ENCODE measurements around the gene MED1. TPM values are rescaled to one million over a fixed set of nuclear protein-coding genes. Genes with fewer than 3 reads are reported as not detected.

The MED1 gene
- total RNA-seq, 1 donor from 2014 or later, result 27.9 TPM

DNA sequence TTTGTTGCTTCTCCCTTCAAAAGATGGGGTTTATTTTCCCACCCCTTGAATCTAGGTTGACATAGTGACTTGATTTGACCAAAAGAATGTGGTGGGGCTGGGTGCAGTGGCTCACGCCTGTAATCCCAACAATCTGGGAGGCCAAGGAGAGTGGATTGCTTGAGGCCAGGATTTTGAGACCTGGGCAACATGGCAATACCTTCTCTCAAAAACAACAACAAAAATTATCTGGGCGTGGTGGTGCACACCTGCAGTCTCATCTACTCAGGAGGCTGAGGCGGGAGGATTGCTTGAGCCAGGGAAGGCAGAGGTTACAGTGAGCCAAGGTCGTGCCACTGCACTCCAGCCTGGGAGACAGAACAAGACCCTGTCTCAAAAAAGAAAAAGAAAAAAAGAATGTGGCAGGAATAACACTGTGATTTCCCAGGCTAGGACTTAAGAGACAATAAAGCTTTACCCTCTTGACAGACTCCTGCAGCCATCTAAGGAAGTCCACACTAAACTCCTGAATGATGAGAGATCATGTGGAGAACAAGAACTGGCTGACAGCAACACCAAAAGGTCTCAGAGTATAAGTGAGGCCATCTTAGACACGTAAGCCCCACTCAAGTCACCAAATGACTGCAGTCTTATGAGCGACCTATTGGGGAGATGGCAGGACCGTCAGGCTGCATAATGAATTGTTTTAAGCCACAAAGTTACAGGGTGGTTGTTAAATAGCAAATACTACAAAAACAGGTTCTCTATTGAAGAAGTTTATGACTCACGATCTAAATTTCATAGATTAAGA is 86.6 kb downstream of the MED1 start:
- no peak for DNase-seq (ENCODE audit: extremely low read depth, low read depth, low spot score)

DNA sequence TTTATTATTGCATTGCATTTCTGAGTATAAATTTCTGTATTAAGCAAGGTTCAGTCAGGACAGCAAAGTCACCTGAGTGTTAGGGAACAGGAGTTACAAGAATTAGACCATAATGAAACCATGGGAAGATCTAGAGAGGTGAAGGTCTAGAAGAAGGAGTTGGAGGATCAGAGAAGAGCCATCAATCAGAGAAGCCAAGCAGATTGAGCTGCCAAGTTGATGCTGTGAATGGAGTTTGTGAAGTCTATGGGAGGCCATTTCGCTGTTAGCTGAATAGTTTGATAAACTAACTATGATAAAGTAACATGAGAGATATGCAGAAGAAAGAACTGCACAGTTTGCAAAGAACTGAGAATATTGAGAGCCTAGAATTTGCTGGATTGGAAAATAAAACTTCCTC is 90.0 kb downstream of the MED1 start:
- no peak for DNase-seq (ENCODE audit: extremely low read depth, low read depth, low spot score)

DNA sequence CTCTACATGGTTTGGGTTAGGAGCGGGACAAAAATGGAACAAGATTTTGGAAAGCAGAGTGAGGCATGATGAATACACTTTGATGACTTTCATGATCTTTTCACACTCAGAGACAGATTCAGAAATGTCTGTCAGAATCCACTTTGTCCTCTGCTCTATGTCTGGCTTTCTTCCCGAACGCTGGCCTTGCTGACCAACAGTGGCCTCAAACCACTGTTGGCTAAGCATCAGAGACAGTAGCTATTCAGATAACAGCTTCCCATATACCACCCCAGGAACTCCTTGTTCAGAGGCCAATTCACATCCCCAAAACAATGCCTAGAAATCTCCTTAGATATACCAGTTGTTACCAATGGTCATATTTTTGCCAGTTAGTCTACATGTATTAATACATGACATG is 90.5 kb downstream of the MED1 start:
- no peak for DNase-seq (ENCODE audit: extremely low read depth, low read depth, low spot score)

DNA sequence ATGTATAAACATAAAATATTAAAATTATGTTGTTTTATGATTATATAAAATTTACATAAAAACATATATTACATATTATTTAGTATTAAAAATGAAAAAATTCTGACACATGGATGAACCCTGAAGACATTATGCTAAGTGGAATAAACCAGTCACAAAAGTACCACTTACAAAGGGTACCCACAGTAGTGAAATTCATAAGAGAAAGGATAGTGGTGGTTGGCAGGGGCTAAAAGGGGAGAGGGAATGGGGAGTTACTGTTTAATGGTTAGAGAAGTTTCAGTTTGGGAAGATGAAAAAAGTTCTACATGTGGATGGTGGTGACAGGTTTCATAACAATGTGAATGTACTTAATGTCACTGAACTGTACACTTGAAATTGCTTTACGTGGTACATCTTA is 91.1 kb downstream of the MED1 start:
- DNase-seq (ENCODE audit: extremely low read depth, low read depth, low spot score), result no peak

- DNase-seq (ENCODE audit: extremely low read depth, low read depth, low spot score), result no peak
Observed at GRCh38 chr17:39357986-39358385, 93.1 kb downstream of the MED1 start.

DNA sequence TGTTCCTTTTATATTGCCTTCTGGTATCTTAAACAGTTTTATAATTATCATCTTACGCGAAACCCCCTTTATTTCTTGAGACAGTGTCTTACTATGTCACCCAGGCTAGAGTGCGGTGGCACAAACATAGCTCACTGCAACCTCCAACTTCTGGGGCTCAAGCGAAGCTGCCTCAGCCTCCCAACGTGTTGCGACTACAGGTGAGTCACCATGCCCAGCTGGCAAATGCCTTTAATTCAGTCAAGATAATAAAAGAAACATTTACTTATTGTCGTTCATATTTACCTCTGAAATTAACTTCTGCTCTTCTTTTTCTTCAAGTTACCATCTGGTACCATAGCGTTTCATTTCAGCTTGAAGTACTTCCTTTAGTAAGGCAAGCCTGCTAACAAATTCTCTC is 93.6 kb downstream of the MED1 start:
- no peak for DNase-seq (ENCODE audit: extremely low read depth, low read depth, low spot score)

Other genes starting within 250 kb of the MED1 start
- not detected in 2 replicates for gene STAC2, start 225.3 kb downstream of the MED1 start, total RNA-seq
- gene FBXL20, start 49.6 kb downstream of the MED1 start, total RNA-seq, result 11.5 and 14.0 TPM in 2 replicates
- 31.0 and 40.9 TPM in 2 replicates for gene CDK12, start 10.2 kb upstream of the MED1 start, total RNA-seq
- not detected in 2 replicates for gene NEUROD2, start 156.7 kb upstream of the MED1 start, total RNA-seq
- not detected in 2 replicates for gene PPP1R1B, start 175.7 kb upstream of the MED1 start, total RNA-seq
- 31.4 and 50.2 TPM in 2 replicates for gene STARD3, start 185.9 kb upstream of the MED1 start, total RNA-seq
- gene TCAP, start 214.1 kb upstream of the MED1 start, total RNA-seq, result 0.05 and 2.1 TPM in 2 replicates
- gene PNMT, start 217.2 kb upstream of the MED1 start, total RNA-seq, result not detected in 2 replicates
- 6.0 and 7.5 TPM in 2 replicates for gene PGAP3, start 236.8 kb upstream of the MED1 start, total RNA-seq
- gene ERBB2, start 248.8 kb upstream of the MED1 start, total RNA-seq, result 18.5 and 20.1 TPM in 2 replicates

All from glomerular endothelial cell (primary cell).